ENCODE measurements around the gene FAM184A.
"Not testable (repeated sequence)": the region's sequence is repeated elsewhere in the genome, so short reads cannot be mapped to it uniquely, and the experiment has no call there.

The FAM184A gene, protein sequence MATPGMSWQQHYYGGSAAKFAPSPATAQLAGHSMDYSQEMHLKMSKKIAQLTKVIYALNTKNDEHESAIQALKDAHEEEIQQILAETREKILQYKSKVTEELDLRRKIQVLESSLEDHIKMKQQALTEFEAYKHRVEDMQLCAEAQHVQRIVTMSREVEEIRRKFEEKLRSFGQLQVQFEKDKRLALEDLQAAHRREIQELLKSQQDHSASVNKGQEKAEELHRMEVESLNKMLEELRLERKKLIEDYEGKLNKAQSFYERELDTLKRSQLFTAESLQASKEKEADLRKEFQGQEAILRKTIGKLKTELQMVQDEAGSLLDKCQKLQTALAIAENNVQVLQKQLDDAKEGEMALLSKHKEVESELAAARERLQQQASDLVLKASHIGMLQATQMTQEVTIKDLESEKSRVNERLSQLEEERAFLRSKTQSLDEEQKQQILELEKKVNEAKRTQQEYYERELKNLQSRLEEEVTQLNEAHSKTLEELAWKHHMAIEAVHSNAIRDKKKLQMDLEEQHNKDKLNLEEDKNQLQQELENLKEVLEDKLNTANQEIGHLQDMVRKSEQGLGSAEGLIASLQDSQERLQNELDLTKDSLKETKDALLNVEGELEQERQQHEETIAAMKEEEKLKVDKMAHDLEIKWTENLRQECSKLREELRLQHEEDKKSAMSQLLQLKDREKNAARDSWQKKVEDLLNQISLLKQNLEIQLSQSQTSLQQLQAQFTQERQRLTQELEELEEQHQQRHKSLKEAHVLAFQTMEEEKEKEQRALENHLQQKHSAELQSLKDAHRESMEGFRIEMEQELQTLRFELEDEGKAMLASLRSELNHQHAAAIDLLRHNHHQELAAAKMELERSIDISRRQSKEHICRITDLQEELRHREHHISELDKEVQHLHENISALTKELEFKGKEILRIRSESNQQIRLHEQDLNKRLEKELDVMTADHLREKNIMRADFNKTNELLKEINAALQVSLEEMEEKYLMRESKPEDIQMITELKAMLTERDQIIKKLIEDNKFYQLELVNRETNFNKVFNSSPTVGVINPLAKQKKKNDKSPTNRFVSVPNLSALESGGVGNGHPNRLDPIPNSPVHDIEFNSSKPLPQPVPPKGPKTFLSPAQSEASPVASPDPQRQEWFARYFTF

DNA sequence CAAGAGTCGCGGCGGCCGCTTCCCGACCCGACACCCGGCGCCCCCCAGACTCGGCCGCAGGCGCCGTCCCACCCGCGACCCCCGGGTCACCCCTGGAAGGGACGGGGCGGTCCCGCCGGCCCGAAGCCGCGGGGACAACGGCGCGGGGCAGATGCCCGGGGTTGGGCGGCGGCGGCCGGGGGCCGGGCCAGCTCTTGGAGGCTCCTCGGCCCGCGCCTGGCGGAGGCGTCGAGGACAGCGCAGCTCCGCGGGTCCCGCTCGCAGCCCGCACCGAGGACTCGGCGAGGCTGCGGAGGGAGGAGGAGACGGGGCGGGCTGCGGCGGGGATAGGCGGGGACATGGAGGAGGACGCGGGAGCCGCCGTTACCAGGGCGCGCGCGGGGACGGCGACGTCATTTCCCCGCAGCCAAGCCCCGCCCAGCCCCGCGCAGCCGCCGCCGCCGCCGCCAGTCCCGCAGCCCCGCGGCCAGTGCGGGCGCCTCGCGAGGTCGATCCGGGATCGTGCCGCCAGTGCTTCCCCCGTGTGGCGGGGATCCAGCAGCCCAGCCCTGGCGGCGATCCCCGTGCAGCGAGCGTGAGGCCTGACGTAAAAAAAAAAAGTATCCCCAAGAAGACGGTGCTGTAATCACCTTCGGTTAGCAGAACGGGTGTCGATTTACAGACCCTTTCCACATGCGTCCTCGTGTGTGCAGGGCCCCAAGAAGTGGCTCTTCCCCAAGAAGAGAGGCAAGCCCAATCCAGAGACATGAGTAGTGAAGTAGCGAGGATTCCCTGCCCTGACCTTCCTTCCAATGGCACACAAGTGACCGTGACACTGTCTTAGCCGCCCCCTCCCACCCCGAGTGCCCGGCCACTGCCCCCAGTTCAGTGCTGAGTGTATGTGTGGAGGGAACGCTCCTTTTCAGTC lies at the start of gene FAM184A:
TSS of gene FAM184A (minus strand) at position 289 of the 907 bp plus-strand sequence. CDS start 365 bp downstream, outside the sequence.
- DNase-seq = peak; percentile 23

DNA sequence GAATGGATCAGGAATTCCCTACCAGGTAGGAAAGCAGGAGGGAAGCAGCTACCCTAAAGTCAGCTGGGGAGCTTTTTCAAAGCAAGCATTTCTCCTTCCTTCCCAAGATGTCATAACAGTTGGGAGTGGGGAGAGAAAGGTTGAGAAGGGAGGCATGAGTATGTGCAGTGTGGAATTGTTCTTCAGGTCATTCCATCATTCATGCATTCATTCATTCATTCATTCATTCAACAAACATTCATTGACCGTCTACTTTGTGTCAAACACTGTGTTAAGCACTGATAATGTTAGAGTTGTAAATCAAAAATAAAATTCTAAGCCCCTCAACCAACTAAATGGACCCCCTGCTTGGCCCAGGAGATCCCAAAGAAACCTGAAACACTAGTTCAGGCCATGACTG lies 49.2 kb upstream of the FAM184A start:
- DNase-seq = no peak

DNA sequence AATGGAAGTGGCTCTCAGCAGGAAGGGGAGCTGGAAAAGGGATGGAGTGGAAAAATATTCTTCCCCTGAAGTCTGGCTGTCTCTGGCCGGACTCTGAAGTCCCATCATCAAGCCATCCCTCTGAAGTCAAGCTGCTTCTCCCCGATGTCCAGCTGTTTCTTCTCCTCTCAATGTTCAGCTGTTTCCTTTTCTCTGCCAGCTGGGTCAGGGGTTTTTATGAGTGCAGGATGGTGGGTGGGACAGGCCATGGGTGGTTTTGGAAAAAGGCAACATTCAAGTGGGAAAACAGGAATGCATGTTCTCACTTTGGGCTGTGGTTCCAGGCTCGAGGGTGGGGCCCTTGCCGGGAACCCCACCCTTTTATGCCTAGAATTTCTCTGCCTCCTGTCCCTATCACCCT lies 48.4 kb upstream of the FAM184A start:
- DNase-seq = no peak

DNA sequence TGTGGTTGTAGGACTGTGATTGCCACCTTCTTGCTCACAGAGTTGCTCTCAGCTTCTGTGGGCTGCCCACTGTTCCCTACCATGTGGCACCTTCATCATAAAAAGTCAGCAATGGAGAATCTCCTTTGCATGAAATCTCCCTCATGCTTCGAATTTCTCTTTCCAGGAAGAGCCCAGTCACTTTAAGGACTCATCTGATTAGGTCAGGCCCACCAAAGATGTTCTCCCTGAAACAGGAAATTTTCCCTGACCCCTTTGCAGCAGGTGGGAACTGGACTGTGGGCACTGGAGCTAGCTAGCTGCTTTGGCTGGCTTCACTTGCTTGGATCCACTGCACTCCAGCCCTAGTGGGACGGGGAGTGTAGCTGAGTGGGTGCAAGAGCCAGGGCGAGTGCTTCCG lies 47.7 kb upstream of the FAM184A start:
- no peak for DNase-seq

DNA sequence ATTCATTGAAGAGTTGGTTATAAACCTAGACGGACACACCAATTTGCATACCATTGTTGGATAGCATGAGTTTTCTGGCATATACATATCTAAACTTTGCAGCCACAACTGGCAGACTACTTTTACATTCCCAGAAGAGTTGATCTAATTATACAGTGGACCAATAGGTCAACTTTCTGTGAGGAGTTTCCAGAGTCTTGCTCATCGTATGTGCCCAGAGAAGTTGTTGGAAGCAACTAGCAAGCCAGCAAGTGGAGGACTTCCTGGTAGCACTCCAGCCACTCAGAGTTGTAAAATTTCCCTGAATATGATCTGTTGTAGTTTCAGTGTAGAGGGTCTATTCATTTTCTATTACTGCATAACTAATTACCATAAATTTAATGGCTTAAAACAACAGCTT lies 47.1 kb upstream of the FAM184A start:
- no peak for DNase-seq

DNA sequence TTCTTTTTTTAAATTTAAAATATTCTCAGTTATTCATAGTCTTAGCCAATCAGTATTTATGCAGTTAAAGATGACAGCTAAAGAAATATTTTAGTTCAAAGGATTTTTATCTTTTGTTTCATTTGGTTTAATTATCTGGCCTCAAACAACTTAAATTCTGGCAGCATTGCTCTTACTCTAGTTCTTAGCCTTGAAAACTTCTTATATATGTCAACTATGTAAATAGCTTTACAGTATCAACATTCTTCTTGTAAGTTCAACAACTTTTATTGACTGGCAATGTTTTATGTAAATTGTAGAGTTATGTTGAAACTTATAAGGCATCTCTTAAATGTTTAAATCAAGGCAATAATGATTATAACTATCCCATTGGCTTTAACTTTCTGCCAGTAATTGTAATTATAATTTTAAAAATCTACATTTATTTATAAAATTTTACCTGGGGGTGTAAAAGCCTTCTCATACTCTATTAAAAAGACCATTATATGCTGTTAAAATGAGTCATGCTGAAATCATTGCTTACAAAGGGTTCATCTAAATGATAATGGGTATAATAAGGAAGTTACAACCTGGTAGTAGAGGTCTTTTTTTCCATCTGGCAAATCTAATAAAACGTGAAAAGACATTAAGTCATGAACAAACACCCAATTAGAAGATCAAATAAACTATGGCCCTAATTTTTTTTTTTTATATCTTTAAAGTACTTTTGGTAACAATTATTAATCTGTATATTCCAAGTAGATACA lies 45.8 kb upstream of the FAM184A start:
- DNase-seq = no peak

DNA sequence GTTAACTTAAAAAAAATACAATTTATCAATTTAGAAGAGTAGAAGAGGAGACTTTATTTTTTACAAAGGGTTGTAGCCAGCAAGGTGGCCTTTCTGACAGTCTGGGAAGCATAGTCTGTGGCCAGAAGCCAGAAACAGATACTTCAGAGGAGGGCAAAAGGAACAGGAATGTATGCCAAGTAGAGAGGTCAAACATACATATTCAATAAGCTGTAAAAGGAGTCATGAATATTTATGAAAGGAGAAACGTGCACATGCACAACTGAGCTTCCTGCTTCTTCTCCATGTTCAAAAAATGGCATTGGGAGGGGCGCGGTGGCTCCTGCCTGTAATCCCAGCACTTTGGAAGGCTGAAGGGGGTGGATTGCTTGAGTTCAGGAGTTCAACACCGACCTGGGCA lies 43.9 kb upstream of the FAM184A start:
- no peak for DNase-seq

DNA sequence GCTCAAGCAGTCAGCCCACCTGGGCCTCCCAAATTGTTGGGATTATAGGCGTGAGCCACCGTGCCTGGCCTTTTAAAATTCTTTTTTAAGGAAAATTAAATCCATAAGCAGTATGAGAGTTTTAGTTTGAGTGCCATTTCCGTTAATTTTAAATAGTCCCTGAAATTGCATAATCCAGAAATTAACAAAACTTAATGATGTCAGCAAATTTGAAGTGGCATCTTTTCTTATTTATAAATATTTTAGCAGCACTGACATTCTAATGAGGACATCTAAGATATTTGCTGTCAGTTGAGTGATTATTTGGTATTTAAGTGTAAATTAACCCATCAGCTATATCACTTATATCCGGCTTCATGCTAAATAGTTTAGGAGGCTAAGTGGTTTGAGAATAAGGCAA lies 42.9 kb upstream of the FAM184A start:
- DNase-seq = no peak

DNA sequence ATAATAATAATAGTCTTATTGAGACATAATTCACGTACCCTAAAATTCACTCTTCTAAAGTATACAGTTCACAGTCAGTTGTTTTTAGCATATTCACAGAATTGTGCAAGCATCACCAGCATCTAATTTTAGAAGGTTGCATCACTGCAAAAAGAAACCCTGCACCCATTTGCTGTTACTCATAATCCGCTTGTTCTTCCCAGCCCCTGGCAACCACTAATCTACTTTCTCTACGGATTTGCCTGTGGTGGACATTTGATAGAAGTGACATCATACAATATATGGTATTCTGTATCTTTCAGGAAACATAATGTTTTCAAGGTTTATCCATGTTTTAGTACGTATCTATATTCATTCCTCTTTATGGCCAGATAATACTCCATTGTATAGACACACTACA lies 41.5 kb upstream of the FAM184A start:
- DNase-seq = no peak

DNA sequence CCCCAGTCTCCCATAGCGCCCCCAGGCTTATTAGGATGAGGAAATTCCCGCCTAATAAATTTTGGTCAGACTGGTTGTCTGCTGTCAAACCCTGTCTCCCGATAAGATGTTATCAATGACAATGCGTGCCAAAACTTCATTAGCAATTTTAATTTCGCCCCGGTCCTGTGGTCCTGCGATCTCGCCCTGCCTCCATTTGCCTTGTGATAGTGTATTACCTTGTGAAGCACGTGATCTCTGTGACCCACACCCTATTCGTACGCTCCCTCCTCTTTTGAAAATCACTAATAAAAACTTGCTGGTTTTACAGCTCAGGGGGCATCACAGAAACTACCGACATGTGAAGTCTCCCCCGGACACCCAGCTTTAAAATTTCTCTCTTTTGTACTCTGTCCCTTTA lies 40.6 kb upstream of the FAM184A start:
- not testable (repeated sequence) for DNase-seq

DNA sequence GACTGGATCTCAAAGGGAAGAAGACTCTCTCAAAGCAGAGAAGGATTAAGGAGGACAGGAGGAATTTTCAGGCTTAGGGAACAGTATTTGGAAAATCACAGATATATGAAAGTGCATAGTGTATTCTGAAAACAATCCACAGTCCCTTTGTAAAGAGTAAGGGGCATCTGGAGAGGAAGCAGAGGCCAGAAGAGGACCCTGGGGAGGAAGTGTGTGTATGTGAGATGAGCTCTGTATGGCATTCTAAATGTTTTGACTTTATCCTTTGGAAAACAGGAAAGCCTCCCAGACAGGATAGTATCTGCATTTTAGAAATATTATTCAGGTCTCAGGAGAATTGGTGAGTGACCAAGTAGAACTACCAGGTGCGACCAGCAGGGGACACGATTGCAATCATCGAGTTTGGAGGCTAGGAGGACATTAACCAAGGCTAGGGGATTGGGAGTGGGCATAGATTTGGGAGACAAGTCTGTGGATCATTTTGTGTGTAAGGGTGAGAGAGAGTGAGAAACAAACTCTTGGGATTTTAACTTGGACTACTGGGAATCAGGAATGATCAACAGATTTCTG lies 38.3 kb upstream of the FAM184A start:
- no peak for DNase-seq

DNA sequence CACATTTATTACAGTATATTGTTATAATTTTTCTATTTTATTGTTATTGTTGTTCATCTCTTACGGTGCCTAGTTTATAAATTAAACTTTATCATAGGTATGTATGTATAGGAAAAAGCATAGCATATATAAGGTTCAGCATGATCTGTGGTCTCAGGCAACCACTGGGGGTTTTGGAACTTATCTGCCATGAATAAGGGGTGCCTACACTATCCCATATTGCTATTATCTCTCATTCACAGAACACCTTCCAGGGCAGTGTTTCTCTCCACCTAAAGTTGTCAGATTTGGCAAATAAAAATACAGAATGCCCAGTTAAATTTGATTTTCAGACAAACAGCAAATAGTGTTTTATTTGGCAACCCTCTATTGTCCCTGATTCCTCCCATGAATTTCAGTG lies 35.5 kb upstream of the FAM184A start:
- DNase-seq = no peak

DNA sequence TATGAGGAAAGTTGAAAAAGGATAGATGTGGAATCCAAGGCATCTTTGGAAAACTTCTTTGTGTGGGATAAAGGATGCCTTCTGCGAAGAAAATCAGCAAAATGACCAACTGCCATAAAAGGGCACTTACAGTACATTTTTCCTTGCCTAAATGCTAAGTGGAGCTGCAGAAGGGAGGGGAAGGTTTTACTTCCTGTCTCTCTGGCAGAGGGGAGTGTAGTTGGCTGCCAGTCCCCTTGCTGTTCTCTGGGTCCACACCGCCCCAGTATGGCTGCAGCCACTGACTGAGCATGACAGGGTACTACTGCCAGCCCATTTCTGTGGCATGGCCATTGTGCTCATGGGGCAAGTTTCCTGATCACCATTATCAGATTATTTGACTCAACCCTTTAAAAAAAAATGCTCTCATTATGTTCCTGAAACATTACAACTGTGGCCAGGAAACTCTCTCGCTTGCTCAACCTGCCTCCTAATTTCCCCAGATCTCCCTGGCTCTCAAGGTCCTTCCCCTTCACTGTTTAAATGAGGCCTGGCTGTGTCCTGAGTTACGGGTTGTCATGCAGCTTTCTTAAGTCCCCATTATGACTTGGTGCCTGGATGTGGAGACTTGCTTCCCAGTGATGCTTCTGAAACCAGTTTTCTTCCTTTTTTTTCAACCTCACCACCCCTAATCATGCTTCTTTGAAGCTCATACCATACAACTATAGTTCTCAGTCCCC lies 34.5 kb upstream of the FAM184A start:
- no peak for DNase-seq

DNA sequence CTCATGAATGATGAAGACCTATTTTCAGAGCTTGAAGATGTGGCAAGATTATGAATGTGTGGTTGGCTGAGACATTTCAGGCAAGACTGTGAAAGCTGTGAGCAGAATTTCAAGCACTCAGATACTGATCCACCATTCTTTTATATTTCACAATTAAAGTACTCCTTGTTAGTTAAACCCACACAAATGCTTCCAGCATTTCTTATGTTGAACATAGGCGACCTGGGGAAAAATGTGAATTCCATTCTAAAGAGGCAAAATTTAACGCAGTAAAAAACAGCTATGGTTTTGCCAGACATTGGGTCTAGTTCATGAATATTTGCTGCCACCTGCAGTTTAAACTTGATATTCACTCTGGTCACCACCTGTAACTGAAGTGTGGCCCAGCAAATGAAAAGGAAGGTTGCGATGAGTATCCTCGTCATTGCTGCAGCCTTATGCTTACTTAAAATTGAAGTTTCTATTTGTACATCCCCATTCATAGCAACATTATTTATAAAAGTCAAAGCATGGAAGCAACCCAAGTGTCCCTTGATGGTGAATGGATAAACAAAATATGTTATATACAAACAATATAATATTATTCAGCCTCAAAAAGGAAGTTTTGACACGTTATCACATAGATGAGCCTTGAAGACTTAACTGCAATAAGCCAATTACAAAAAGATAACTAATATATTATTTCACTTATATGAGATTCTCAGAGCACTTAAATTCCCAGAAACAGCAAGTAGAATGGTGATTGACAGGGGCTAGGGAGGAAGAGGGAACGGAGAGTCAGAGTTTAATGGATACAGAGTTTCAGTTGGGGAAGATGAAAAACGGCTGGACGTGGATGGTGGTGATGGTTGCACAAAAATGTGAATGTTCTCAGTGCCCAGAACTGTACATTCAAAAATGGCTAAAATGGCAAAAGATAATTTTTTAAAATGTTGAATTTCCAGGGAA lies 32.4 kb upstream of the FAM184A start:
- DNase-seq = peak; percentile 39

DNA sequence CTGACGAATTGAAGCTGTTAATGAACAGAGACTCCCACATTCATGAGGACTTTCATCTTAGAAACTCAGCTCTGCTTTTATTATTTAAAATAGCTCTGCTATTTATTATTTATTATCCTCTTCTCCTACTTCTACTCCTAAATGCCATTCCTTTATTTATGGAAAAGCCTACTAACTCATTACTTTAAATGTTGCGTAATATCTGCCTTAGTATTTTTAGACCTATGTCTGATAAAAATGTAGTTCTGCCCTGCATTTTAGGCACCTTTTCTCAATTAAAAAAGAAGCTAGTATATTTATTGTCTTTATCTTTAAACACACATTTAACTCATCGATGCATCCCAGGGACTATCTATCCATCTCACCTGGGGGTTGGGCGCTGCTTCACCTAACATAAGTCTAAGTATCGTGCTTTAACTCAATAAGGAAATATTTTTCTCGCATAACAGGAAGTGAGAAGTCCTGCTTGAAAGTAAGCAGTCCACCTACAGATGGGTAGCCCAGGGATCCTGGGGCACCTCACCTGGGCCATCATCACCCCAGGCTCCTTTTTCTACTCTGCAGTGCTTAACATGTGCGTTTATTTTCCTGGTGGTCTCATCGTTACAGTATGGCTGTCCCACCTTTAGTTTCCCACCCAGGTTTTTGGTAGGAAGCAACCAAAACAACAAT lies 31.3 kb upstream of the FAM184A start:
- no peak for DNase-seq

DNA sequence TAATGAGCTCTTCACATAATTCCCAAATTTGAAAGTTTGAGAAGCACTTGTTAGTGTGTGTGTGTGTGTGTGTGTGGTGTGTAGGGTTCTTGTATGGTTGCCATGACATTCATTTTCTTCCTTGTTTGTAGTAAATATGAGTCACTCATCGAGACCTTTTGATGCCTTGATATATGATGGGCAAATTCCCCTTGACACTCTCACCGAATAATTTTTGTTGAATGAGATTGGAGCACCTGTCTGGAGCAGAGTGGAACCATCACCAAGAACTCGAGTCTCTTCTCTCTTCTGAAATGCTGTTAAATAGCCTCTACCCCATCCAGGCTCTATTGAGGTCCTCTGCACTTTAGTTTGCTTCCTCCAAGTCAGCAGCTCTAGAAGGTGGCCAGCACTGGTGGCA lies 29.6 kb upstream of the FAM184A start:
- no peak for DNase-seq

DNA sequence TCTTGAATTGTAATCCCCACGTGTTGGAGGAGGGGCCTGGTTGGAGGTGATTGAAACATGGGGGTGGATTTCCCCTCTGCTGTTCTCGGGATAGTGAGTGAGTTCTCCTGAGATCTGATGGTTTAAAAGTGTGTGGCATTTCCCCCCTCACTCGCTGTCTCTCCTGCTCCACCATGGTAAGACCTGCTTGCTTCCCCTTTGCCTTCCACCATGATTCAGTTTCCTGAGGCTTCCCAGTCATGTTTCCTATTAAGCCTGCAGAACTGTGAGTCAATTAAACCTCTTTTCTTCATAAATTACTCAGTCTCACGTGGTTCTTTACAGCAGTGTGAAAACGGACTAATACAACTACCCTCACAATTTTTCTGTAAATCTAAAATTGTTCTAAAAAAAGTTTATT lies 26.8 kb upstream of the FAM184A start:
- no peak for DNase-seq

DNA sequence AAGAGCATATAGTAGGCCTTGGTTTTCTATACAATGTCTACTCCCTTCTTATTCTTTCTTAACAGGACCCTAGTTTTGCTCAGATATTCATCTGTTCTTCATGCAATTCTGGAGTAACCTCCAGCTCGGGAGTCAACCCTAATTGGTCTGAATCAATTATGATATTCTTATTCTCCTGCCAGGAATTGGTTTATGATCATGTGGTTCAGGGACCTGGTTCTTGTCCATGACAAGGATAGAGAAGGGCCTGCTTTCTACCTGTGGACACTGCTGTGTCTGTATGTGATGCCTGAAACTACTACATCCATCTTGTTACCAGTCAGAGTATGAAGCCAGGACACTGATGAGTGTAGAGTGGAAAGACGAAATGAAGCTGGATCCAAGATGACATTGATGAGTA lies 24.4 kb upstream of the FAM184A start:
- DNase-seq = no peak

DNA sequence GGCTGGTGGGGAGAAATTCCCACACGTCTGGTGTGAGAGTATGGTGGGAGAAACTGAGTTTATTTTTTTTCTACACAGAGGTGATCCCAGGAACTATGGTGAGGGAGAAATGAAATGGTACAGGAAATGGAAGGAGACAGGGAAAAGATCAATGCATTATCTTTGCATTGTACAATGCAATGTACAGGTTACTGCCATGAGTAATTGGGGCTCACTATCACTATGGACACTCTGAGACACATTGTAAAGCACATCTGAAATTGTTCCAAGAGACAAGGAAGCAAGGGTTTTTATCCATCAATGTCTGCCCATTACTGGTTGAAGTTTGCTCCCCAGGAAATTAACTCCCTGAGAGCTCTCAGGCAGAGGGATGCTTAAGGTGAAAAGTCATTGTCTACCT lies 21.7 kb upstream of the FAM184A start:
- DNase-seq = no peak
